H9 (cell line): ENCODE results near the gene LRP1B. TPM values are rescaled to one million over a fixed set of nuclear protein-coding genes. Genes with fewer than 3 reads are reported as not detected.

ENCODE experiments used
- DNase-seq: peaks from one replicate; pipeline ENCODE4 v3.0.0-alpha.2; 2017
- H2AFZ ChIP-seq: one replicate; pipeline ENCODE4 v1.6.1; 2013; ENCODE audit warnings: mild to moderate bottlenecking, low read length, control low read depth, moderate library complexity
- H2AK5ac ChIP-seq: 2 replicates; pipeline ENCODE4 v1.6.1; 2013; ENCODE audit warnings: low read length, control low read depth, mixed read lengths; ENCODE audit not compliant: insufficient read length
- H2BK120ac ChIP-seq: one replicate; pipeline ENCODE4 v1.6.1; 2013; ENCODE audit warnings: low read depth, mild to moderate bottlenecking, low read length, control low read depth, inconsistent platforms; ENCODE audit not compliant: poor library complexity, severe bottlenecking
- H2BK12ac ChIP-seq: 2 replicates; pipeline ENCODE4 v1.6.1; 2013; ENCODE audit warnings: low read length, control low read depth, mixed read lengths, low read depth; ENCODE audit not compliant: insufficient read length
- H2BK15ac ChIP-seq: 2 replicates; pipeline ENCODE4 v1.6.1; 2013; ENCODE audit warnings: low read depth, low read length, control low read depth
- H2BK20ac ChIP-seq: one replicate; pipeline ENCODE4 v1.6.1; 2013; ENCODE audit warnings: low read depth, mild to moderate bottlenecking, low read length, control low read depth, inconsistent platforms; ENCODE audit not compliant: poor library complexity, severe bottlenecking
- H2BK5ac ChIP-seq: 2 replicates; pipeline ENCODE4 v1.6.1; 2013; ENCODE audit warnings: low read length, control low read depth, mixed read lengths; ENCODE audit not compliant: insufficient read length
- H3K14ac ChIP-seq: 2 replicates; pipeline ENCODE4 v1.6.1; 2013; ENCODE audit warnings: low read length, control low read depth; ENCODE audit not compliant: insufficient read depth
- H3K18ac ChIP-seq: 2 replicates; pipeline ENCODE4 v1.6.1; 2013; ENCODE audit warnings: low read depth, mild to moderate bottlenecking, mixed read lengths, low read length, control low read depth; ENCODE audit not compliant: insufficient read length
- H3K23ac ChIP-seq: 2 replicates; pipeline ENCODE4 v1.6.1; 2013; ENCODE audit warnings: low read length, control low read depth, mixed read lengths, low read depth; ENCODE audit not compliant: insufficient read length
- H3K23me2 ChIP-seq: 2 replicates; pipeline ENCODE4 v1.6.1; 2013; ENCODE audit warnings: low read depth, mild to moderate bottlenecking, mixed read lengths, low read length, control low read depth; ENCODE audit not compliant: insufficient read length, poor library complexity, severe bottlenecking
- H3K27ac ChIP-seq: 2 replicates; pipeline ENCODE4 v1.5.1; 2013; ENCODE audit warnings: low read length, control low read depth, mixed read lengths, low read depth; ENCODE audit not compliant: insufficient read length
- H3K27me3 ChIP-seq: 2 replicates; pipeline ENCODE4 v1.6.1; 2013; ENCODE audit warnings: low read length, control low read depth, inconsistent platforms; ENCODE audit not compliant: insufficient read depth
- H3K4ac ChIP-seq: 2 replicates; pipeline ENCODE4 v1.6.1; 2013; ENCODE audit warnings: low read depth, mild to moderate bottlenecking, control low read depth, inconsistent platforms, low read length, moderate library complexity
- H3K4me1 ChIP-seq: 2 replicates; pipeline ENCODE4 v1.6.1; 2013; ENCODE audit warnings: low read length, control low read depth, inconsistent platforms; ENCODE audit not compliant: insufficient read depth
- H3K4me2 ChIP-seq: 2 replicates; pipeline ENCODE4 v1.6.1; 2013; ENCODE audit warnings: low read length, control low read depth, mixed read lengths; ENCODE audit not compliant: insufficient read length, insufficient read depth
- H3K56ac ChIP-seq: 2 replicates; pipeline ENCODE4 v1.6.1; 2013; ENCODE audit warnings: low read depth, mild to moderate bottlenecking, mixed read lengths, low read length, control low read depth; ENCODE audit not compliant: insufficient read length
- H3K79me1 ChIP-seq: 2 replicates; pipeline ENCODE4 v1.6.1; 2013; ENCODE audit warnings: low read depth, mild to moderate bottlenecking, moderate library complexity, low read length, control low read depth, inconsistent platforms; ENCODE audit not compliant: insufficient read depth, poor library complexity, severe bottlenecking
- H3K79me2 ChIP-seq: 2 replicates; pipeline ENCODE4 v1.6.1; 2013; ENCODE audit warnings: low read length, control low read depth, inconsistent platforms; ENCODE audit not compliant: insufficient read depth
- H3K9ac ChIP-seq: 2 replicates; pipeline ENCODE4 v1.6.1; 2013; ENCODE audit warnings: low read length, control low read depth, mixed read lengths; ENCODE audit not compliant: insufficient read length; ENCODE audit errors: extremely low read depth
- H3K9me3 ChIP-seq: one replicate; pipeline ENCODE4 v1.6.1; 2013; ENCODE audit warnings: low read depth, low read length, inconsistent platforms; ENCODE audit not compliant: control insufficient read depth
- H3T11ph ChIP-seq: one replicate; pipeline ENCODE4 v1.6.1; 2013; ENCODE audit warnings: mild to moderate bottlenecking, low read length, control low read depth, inconsistent platforms
- H4K20me1 ChIP-seq: one replicate; pipeline ENCODE4 v1.6.1; 2013; ENCODE audit not compliant: control insufficient read depth, insufficient read length, insufficient read depth
- H4K5ac ChIP-seq: 2 replicates; pipeline ENCODE4 v1.6.1; 2013; ENCODE audit warnings: low read depth, mild to moderate bottlenecking, mixed read lengths, low read length, control low read depth; ENCODE audit not compliant: insufficient read length
- H4K8ac ChIP-seq: replicated peaks from 2 replicates; pipeline ENCODE4 v1.6.1; 2013; ENCODE audit warnings: low read length, control low read depth, mixed read lengths, low read depth; ENCODE audit not compliant: insufficient read length
- H4K91ac ChIP-seq: 2 replicates; pipeline ENCODE4 v1.6.1; 2013; ENCODE audit warnings: low read depth, mild to moderate bottlenecking, moderate library complexity, mixed read lengths, low read length, control low read depth; ENCODE audit not compliant: insufficient read length
- H3K27ac Mint-ChIP-seq, 3 experiments: 2 replicates in 2 of 3; 3 replicates in 1 of 3; pipeline ENCODE4 v1.8.0; 2020 to 2021; ENCODE audit warnings: mixed read lengths in 3 of 3, mild to moderate bottlenecking in 1 of 3, moderate library complexity in 1 of 3
- H3K27me3 Mint-ChIP-seq: 2 replicates; pipeline ENCODE4 v1.8.0; 2021; ENCODE audit warnings: low read depth, mild to moderate bottlenecking, moderate library complexity, mixed read lengths
- H3K36me3 Mint-ChIP-seq, 3 experiments: 2 replicates in 2 of 3; 3 replicates in 1 of 3; pipeline ENCODE4 v1.8.0; 2020 to 2021; ENCODE audit warnings: low read depth in 3 of 3, mixed read lengths in 3 of 3; ENCODE audit not compliant: insufficient read depth in 1 of 3
- H3K4me1 Mint-ChIP-seq, 2 experiments: 2 replicates each; pipeline ENCODE4 v1.8.0; 2020; ENCODE audit warnings: mixed read lengths in 2 of 2
- H3K4me3 Mint-ChIP-seq, 2 experiments: 2 replicates in 1 of 2; 3 replicates in 1 of 2; pipeline ENCODE4 v1.8.0; 2020 to 2021; ENCODE audit warnings: mild to moderate bottlenecking in 2 of 2, mixed read lengths in 2 of 2, moderate library complexity in 1 of 2
- H3K9me3 Mint-ChIP-seq, 2 experiments: 2 replicates in 1 of 2; 3 replicates in 1 of 2; pipeline ENCODE4 v1.8.0; 2020; ENCODE audit warnings: mild to moderate bottlenecking in 2 of 2, mixed read lengths in 2 of 2, moderate library complexity in 1 of 2
- total RNA-seq: library from RNA; stranded (reverse); gene quantifications from 2 replicates; pipeline ENCODE4 v1.2.1, GENCODE V29; 2021
- TF ChIP-seq, protein P1 (sequence below): fragments of 200-600 bp; sonication (generic); conservative IDR thresholded peaks from 3 replicates; pipeline ENCODE4 v1.8.0; 2021; ENCODE audit warnings: antibody characterized with exemption, mild to moderate bottlenecking

The LRP1B gene
- total RNA-seq, 1 experiment from 2014 or later: not detected

DNA sequence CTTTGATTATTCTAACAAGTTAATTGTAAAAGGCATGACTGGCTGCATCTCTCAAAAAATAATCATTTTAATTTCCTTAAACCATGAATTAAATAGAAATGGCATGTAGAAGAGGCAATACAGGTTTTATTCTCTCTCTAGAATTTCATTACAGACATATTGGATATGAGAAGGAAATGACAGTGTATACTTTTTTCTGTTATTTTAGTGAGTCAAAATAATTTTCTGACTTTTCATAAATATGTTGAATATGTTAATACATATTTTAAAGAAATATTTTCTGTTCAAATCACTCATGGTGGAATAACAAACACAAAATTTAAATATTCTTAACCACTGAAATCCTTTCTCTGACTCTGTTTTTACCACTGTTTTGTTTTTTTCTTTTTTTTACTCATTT is 510.4 kb downstream of the LRP1B start:
- H2BK12ac ChIP-seq: no peak overlapping the region
- no peak overlapping the region for H2AFZ ChIP-seq
- H4K20me1 ChIP-seq: no peaks in the 10 kb centered on the region
- Mint-ChIP-seq H3K9me3 (peaks cover 2 to 3% of the 10 kb centered on the region in 2 experiments; a peak in 4 of 5 replicates), H3K4me3 (no peak overlapping the region), H3K4me1 (peaks cover 4 to 9% of the 10 kb centered on the region in 2 experiments), H3K27ac (no peak overlapping the region), H3K36me3 (peaks cover 0 to 5% (median 5%) of the 10 kb centered on the region in 3 experiments; a peak in 5 of 7 replicates), H3K27me3 (no peaks in the 10 kb centered on the region)
- H3K4me2 ChIP-seq: no peak overlapping the region
- no peaks in the 10 kb centered on the region for H3K4me1 ChIP-seq
- no peak for DNase-seq
- H2BK120ac ChIP-seq: no peak overlapping the region
- no peak overlapping the region for H4K5ac ChIP-seq
- TF ChIP-seq, protein P1, sequence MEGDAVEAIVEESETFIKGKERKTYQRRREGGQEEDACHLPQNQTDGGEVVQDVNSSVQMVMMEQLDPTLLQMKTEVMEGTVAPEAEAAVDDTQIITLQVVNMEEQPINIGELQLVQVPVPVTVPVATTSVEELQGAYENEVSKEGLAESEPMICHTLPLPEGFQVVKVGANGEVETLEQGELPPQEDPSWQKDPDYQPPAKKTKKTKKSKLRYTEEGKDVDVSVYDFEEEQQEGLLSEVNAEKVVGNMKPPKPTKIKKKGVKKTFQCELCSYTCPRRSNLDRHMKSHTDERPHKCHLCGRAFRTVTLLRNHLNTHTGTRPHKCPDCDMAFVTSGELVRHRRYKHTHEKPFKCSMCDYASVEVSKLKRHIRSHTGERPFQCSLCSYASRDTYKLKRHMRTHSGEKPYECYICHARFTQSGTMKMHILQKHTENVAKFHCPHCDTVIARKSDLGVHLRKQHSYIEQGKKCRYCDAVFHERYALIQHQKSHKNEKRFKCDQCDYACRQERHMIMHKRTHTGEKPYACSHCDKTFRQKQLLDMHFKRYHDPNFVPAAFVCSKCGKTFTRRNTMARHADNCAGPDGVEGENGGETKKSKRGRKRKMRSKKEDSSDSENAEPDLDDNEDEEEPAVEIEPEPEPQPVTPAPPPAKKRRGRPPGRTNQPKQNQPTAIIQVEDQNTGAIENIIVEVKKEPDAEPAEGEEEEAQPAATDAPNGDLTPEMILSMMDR: no peak
- H3K56ac ChIP-seq: no peak overlapping the region
- no peak overlapping the region for H3K18ac ChIP-seq
- H3K9me3 ChIP-seq: no peaks in the 10 kb centered on the region
- no peak overlapping the region for H3K9ac ChIP-seq
- H3K23me2 ChIP-seq: no peaks in the 10 kb centered on the region
- H2BK15ac ChIP-seq: no peak overlapping the region
- H3K14ac ChIP-seq: no peak overlapping the region
- no peaks in the 10 kb centered on the region for H3K27me3 ChIP-seq
- H4K8ac ChIP-seq: no peak overlapping the region
- H3K23ac ChIP-seq: no peak overlapping the region
- no peak overlapping the region for H2AK5ac ChIP-seq
- H3K27ac ChIP-seq: no peak overlapping the region
- H3K79me1 ChIP-seq: no peaks in the 10 kb centered on the region
- H3K4ac ChIP-seq: no peak overlapping the region
- no peaks in the 10 kb centered on the region for H3K79me2 ChIP-seq
- no peak overlapping the region for H3T11ph ChIP-seq
- H4K91ac ChIP-seq: no peak overlapping the region
- no peak overlapping the region for H2BK5ac ChIP-seq
- H2BK20ac ChIP-seq: no peak overlapping the region
